ENCODE data around the gene MAP3K4. TPM values are rescaled to one million over a fixed set of nuclear protein-coding genes. Genes with fewer than 3 reads are reported as not detected.

The MAP3K4 gene
- total RNA-seq, 1 donor from 2014 or later, result 59.8 TPM

DNA sequence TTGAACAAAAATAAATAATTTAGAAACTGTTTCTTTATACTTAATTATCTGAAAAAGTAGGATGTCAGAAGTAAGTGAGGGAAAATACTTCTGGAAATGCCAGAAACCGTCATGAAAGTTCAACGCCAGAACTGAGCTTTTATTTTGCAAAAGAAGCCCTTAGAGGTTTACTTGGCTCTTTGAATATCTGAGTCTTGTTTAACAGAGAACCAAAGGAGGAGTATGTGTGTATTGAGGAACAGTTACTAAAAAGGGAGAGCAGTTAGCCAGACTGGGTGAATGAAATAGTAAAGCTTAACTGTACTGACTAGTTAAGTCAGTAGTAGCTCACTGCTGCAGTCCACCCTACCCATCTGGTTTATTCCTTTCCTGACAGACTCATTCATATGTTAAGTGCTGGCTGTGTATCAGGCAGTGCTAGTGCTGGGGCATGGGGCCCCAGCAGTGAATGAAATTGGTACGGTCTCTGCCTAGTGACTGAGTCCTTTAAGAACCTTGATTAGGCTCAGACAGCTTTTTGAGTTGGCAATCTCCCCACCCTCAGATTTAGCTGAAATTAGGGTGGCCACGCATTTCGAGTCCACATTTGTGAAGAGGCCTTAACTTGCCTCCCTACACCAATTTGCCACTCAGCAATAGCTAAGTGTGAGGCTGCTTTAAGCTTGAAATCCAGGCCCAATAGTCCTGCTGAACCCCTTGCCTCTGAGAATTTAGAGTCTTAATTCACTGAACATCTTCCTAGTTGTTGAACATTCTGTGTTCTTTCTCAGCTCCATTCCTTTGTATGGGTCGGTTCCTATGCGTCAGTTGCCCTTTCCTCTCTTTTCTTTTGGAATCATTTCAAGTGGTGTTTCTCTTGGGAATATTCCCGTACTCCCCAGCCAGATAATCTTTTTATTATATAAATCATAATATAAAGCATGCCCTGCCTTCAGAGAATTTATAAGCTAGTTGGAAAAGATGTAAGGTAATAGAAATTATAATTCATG, 20.2 kb downstream of the MAP3K4 start:
- DNase-seq (ENCODE audit: low spot score in 2 of 2, unreplicated experiment in 2 of 2), result no peak
- peak overlapping the region; percentile 34 for H3K27ac Mint-ChIP-seq
- H3K36me3 Mint-ChIP-seq, result peaks cover 5% of the 10 kb centered on the region
- TF ChIP-seq, protein P1, sequence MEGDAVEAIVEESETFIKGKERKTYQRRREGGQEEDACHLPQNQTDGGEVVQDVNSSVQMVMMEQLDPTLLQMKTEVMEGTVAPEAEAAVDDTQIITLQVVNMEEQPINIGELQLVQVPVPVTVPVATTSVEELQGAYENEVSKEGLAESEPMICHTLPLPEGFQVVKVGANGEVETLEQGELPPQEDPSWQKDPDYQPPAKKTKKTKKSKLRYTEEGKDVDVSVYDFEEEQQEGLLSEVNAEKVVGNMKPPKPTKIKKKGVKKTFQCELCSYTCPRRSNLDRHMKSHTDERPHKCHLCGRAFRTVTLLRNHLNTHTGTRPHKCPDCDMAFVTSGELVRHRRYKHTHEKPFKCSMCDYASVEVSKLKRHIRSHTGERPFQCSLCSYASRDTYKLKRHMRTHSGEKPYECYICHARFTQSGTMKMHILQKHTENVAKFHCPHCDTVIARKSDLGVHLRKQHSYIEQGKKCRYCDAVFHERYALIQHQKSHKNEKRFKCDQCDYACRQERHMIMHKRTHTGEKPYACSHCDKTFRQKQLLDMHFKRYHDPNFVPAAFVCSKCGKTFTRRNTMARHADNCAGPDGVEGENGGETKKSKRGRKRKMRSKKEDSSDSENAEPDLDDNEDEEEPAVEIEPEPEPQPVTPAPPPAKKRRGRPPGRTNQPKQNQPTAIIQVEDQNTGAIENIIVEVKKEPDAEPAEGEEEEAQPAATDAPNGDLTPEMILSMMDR (IDR thresholded peaks at IDR 0.05; ENCODE audit: unreplicated experiment), result no peak
- no peak overlapping the region for H3K4me3 Mint-ChIP-seq
- no peaks in the 10 kb centered on the region for H3K9me3 Mint-ChIP-seq
- H3K4me1 Mint-ChIP-seq, result peaks cover 18% of the 10 kb centered on the region
- no peaks in the 10 kb centered on the region for H3K27me3 Mint-ChIP-seq (ENCODE audit: low read depth)

DNA sequence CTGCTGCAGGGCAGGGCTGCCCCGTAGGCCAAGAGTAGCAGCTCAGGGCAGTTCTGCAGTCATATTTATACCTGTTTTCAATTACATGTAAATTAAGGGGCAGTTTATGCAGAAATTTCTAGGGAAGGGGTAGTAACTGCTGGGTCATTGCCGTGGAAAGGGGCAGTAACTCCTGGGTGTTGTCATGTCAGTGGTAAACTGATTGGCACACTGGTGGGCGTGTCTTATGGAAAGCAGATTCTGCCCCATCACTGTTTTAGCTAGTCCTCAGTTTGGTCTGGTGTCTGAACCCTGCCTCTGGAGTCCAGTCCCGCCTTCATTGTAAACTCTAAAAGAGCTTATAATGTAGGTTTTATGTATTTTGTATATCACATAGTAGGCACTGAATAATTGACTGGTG, 22.1 kb downstream of the MAP3K4 start:
- Mint-ChIP-seq H3K9me3 (no peaks in the 10 kb centered on the region), H3K27me3 (ENCODE audit: low read depth) (no peaks in the 10 kb centered on the region), H3K4me1 (peaks cover 18% of the 10 kb centered on the region), H3K36me3 (peaks cover 5% of the 10 kb centered on the region), H3K27ac (peak overlapping the region; percentile 47), H3K4me3 (no peak overlapping the region)
- no peak for DNase-seq (ENCODE audit: low spot score in 2 of 2, unreplicated experiment in 2 of 2)
- TF ChIP-seq, protein P1 (IDR thresholded peaks at IDR 0.05; ENCODE audit: unreplicated experiment), result no peak

- Mint-ChIP-seq H3K4me3 (no peak overlapping the region), H3K36me3 (peaks cover 7% of the 10 kb centered on the region)
These were observed 26.4 kb downstream of the MAP3K4 start for GRCh38 chr6:161017766-161018564.

GRCh38 chr6:161019324-161019839, 27.8 kb downstream of the MAP3K4 start:
- no peaks in the 10 kb centered on the region for H3K27me3 Mint-ChIP-seq (ENCODE audit: low read depth)
- H3K27ac Mint-ChIP-seq, result no peak overlapping the region
- peaks cover 6% of the 10 kb centered on the region for H3K9me3 Mint-ChIP-seq
- no peaks in the 10 kb centered on the region for H3K4me1 Mint-ChIP-seq
- H3K36me3 Mint-ChIP-seq, result peaks cover 7% of the 10 kb centered on the region
- TF ChIP-seq, protein P1 (IDR thresholded peaks at IDR 0.05; ENCODE audit: unreplicated experiment), result no peak
- H3K4me3 Mint-ChIP-seq, result no peak overlapping the region
- DNase-seq (ENCODE audit: low spot score in 2 of 2, unreplicated experiment in 2 of 2), result no peak

More at GRCh38 chr6:161017766-161018564, 26.4 kb downstream of the MAP3K4 start:
- TF ChIP-seq, protein P1 (IDR thresholded peaks at IDR 0.05; ENCODE audit: unreplicated experiment), result no peak
- Mint-ChIP-seq H3K4me1 (peaks cover 2% of the 10 kb centered on the region), H3K27me3 (ENCODE audit: low read depth) (no peaks in the 10 kb centered on the region), H3K9me3 (peaks cover 6% of the 10 kb centered on the region), H3K27ac (no peak overlapping the region)
- no peak for DNase-seq (ENCODE audit: low spot score in 2 of 2, unreplicated experiment in 2 of 2)

DNA sequence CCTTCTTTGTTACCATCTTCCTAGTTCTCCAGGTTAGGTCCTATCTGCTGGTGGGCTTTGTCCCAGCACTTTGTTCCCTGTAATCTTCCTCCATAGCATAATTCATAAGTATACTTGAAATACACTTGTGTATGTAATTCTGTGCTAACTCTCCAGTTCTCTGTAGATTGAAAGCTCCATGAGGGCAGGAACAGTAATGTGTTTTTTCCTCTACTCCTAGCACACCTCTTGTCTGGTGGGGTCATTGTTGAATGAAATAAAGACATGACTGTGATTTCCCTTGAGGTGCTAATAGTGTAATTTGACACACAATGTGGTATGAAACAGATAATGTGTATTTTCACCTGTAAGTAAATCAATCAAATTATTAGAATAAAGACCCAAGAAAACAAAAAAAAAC, 30.0 kb downstream of the MAP3K4 start:
- TF ChIP-seq, protein P1 (IDR thresholded peaks at IDR 0.05; ENCODE audit: unreplicated experiment), result no peak
- H3K36me3 Mint-ChIP-seq, result peaks cover 7% of the 10 kb centered on the region
- peaks cover 6% of the 10 kb centered on the region for H3K9me3 Mint-ChIP-seq
- H3K4me1 Mint-ChIP-seq, result no peaks in the 10 kb centered on the region
- H3K4me3 Mint-ChIP-seq, result no peak overlapping the region
- no peak for DNase-seq (ENCODE audit: low spot score in 2 of 2, unreplicated experiment in 2 of 2)
- no peak overlapping the region for H3K27ac Mint-ChIP-seq
- H3K27me3 Mint-ChIP-seq (ENCODE audit: low read depth), result no peaks in the 10 kb centered on the region

Data from mesothelial cell of epicardium (in vitro differentiated cells).